Measurements from ENCODE around the gene RAPGEF2.
"Not testable (repeated sequence)": the region's sequence is repeated elsewhere in the genome, so short reads cannot be mapped to it uniquely, and the experiment has no call there.

The RAPGEF2 gene

GRCh38 chr4:159283696-159284095 lies 180.8 kb downstream of the RAPGEF2 start:
- no peak for DNase-seq

GRCh38 chr4:159284113-159284512 lies 181.2 kb downstream of the RAPGEF2 start:
- no peak for DNase-seq

GRCh38 chr4:159284733-159285132 lies 181.9 kb downstream of the RAPGEF2 start:
- DNase-seq, result no peak

- DNase-seq, result no peak
Measured at GRCh38 chr4:159287767-159288166, 184.9 kb downstream of the RAPGEF2 start.

GRCh38 chr4:159289682-159290081 lies 186.8 kb downstream of the RAPGEF2 start:
- DNase-seq, result no peak

- no peak for DNase-seq
Measured at GRCh38 chr4:159290321-159291030, 187.6 kb downstream of the RAPGEF2 start.

- DNase-seq, result no peak
Measured at GRCh38 chr4:159291176-159291575, 188.3 kb downstream of the RAPGEF2 start.

- DNase-seq, result no peak
Measured at GRCh38 chr4:159292137-159292896, 189.4 kb downstream of the RAPGEF2 start.

GRCh38 chr4:159293811-159294515 lies 191.1 kb downstream of the RAPGEF2 start:
- DNase-seq, result no peak

GRCh38 chr4:159296061-159296460 lies 193.2 kb downstream of the RAPGEF2 start:
- no peak for DNase-seq

GRCh38 chr4:159297091-159297490 lies 194.2 kb downstream of the RAPGEF2 start:
- no peak for DNase-seq

- no peak for DNase-seq
Measured at GRCh38 chr4:159298502-159298901, 195.6 kb downstream of the RAPGEF2 start.

- no peak for DNase-seq
Measured at GRCh38 chr4:159303435-159303834, 200.6 kb downstream of the RAPGEF2 start.

GRCh38 chr4:159305129-159305528 lies 202.2 kb downstream of the RAPGEF2 start:
- no peak for DNase-seq

- no peak for DNase-seq
Measured at GRCh38 chr4:159307929-159308328, 205.1 kb downstream of the RAPGEF2 start.

- DNase-seq, result no peak
Measured at GRCh38 chr4:159308566-159309340, 205.9 kb downstream of the RAPGEF2 start.

GRCh38 chr4:159312236-159312635 lies 209.4 kb downstream of the RAPGEF2 start:
- DNase-seq, result no peak

- DNase-seq, result not testable (repeated sequence)
Measured at GRCh38 chr4:159315879-159316278, 213.0 kb downstream of the RAPGEF2 start.

- DNase-seq, result no peak
Measured at GRCh38 chr4:159317203-159317602, 214.3 kb downstream of the RAPGEF2 start.

GRCh38 chr4:159319027-159319426 lies 216.1 kb downstream of the RAPGEF2 start:
- DNase-seq, result no peak

GRCh38 chr4:159326480-159326879 lies 223.6 kb downstream of the RAPGEF2 start:
- DNase-seq, result no peak

- no peak for DNase-seq
Measured at GRCh38 chr4:159328766-159329165, 225.9 kb downstream of the RAPGEF2 start.

- no peak for DNase-seq
Measured at GRCh38 chr4:159334461-159334860, 231.6 kb downstream of the RAPGEF2 start.
